GM13977 (cell line): ENCODE results near the gene FAM168B.

Experiments used
- DNase-seq: peaks from one replicate; pipeline ENCODE4 v3.0.0; 2012; ENCODE audit warnings: low spot score
- in situ Hi-C: fragments of 300-500 bp; cut with MboI; formaldehyde crosslinking; loops from one replicate; pipeline ENCODE4 v1.12.0; 2022; ENCODE audit warnings: low sequenced_read_pairs, low pct_unique_long_range_greater_than_20kb, mixed read lengths, inconsistent platforms; ENCODE audit not compliant: unreplicated experiment
- TF ChIP-seq, protein P1 (sequence below): IDR thresholded peaks from 2 replicates; pipeline ENCODE4 v1.5.1; 2012; ENCODE audit warnings: mild to moderate bottlenecking, control low read depth; ENCODE audit not compliant: insufficient read depth; ENCODE audit errors: extremely low read depth, missing control alignments

FAM168B gene

DNA sequence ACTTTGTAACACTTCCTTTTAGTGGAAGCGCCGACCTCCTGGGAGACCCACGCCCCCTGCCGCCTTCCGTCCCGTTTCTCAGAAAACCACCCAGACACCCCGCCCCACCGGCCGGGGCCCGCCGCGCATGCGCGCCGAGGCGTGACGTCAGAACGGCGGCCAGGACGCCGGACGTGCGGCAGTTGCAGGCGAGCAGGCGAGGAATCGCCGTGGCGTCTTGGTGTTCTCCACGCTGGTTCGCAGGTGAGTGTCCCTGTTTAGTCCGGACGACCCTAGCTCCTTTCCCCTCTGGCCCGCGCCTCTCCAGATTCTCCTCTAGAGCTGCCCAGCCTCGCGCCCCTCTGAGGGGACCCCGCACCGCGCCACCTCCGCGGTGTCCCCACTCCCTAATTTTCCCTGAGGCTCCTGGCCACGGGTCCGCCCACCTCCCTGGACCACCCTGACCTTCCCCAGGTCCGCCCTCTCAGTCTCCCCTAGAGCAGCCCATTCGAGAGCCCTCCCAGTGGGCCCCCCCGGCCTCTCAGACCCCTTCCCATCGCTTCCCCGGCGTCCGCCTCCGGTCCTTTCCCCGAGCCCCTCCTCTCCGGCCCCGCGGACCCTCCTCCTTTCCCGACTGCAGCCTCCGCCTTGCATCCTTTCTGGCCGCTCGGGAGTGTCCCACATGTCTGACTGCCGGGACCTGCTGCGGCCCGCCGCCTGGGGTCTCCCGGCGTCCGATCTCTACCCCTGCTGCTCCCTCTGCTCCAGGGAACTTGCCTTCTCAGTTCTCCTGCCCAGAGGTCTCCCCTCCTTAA is 12.1 kb upstream of the FAM168B start, which contains the start of gene PLEKHB2:
TSS of gene PLEKHB2 (plus strand) at position 181 of the 794 bp plus-strand sequence. CDS start 15,606 bp downstream, outside the sequence.
- TF ChIP-seq, protein P1, sequence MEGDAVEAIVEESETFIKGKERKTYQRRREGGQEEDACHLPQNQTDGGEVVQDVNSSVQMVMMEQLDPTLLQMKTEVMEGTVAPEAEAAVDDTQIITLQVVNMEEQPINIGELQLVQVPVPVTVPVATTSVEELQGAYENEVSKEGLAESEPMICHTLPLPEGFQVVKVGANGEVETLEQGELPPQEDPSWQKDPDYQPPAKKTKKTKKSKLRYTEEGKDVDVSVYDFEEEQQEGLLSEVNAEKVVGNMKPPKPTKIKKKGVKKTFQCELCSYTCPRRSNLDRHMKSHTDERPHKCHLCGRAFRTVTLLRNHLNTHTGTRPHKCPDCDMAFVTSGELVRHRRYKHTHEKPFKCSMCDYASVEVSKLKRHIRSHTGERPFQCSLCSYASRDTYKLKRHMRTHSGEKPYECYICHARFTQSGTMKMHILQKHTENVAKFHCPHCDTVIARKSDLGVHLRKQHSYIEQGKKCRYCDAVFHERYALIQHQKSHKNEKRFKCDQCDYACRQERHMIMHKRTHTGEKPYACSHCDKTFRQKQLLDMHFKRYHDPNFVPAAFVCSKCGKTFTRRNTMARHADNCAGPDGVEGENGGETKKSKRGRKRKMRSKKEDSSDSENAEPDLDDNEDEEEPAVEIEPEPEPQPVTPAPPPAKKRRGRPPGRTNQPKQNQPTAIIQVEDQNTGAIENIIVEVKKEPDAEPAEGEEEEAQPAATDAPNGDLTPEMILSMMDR = peak; percentile 18
- in situ Hi-C loops = no loop called here
- DNase-seq = peak; percentile 94

DNA sequence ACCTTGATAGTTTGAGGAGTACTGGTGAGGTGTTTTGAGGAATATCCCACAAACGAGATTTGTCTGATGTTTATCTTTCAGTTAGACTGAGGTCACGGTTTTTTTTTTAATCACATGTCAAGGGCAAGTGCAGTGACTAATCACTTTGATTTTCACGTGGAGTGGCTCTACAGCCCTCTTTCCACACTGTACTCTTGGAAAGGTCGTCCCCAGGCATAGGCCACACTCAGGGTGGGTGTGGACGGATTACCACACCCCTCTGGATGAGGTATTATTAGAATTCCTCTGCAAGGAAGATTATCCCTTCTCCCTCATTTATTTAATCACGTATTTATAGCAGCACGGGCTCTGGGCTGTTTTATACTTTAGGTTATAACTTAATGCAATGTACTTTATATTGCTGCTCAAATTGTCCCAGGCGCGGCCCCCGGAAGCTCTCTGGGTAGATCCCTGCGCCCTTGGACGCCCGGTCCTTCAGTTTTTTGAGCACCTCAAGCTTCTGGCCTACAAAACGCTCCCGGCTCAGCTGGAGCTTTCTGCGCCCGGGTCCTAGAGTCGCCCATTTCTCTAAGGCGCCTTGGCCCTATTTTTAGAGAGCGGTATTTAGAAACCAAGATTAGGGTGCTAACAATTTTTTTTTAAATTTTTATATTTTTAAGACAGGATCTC is 11.4 kb upstream of the FAM168B start:
- in situ Hi-C loops = no loop called here
- DNase-seq = peak; percentile 38
- TF ChIP-seq, protein P1 = no peak

- no peak for DNase-seq
- TF ChIP-seq, protein P1 = no peak
- in situ Hi-C loops = no loop called here
Measured at GRCh38 chr2:131103165-131103564, 9.9 kb upstream of the FAM168B start.

GRCh38 chr2:131094463-131095281 is 1.4 kb upstream of the FAM168B start:
- DNase-seq = no peak
- in situ Hi-C loops = no loop called here
- TF ChIP-seq, protein P1 = no peak

DNA sequence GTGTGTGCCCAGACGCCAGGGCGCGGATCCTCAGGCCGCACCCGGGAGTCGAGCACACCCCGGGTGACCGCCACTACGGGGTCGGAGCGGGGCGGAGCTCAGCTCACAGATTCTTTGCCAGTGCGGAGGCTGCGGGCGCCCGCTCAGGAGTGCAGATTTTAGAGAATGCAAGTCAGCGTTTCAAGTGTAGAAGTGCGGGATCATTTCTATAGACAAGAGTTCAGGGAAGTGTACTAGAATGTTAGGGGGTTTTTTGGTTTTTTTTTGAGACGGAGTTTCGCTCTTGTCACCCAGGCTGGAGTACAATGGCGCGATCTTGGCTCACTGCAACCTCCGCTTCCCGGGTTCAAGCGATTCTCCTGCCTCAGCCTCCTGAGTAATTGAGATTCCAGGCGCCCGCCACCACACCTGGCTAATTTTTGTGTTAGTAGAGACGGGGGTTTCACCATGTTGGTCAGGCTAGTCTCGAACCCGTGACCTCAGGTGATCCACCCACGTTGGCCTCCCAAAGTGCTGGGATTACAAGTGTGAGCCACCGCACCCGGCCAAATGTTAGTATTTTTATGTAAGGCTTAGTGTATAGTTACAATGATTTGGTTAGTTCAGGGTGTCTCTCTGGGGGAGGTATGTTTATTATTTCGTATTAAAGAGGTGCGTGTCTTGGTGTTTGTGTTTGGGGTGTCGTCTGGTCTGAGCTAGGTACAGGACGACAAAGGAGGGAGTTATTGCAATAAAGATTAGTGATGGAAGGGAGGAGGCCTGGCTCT is 619 bp upstream of the FAM168B start:
- TF ChIP-seq, protein P1 = no peak
- no peak for DNase-seq
- in situ Hi-C loops = no loop called here
